Omental fat pad (tissue), 4 donors: ENCODE data around the gene E2F7. TPM values are rescaled to one million over a fixed set of nuclear protein-coding genes. Genes with fewer than 3 reads are reported as not detected.
A peak's percentile ranks its signal among the peaks of the same experiment; 100 is the strongest.

Source experiments
- ATAC-seq: fragments of 150-250 bp; one replicate; pipeline ENCODE4 v1.9.1; 2016; ENCODE audit warnings: mild to moderate bottlenecking, moderate library complexity; ENCODE audit not compliant: low FRiP score
- DNase-seq: peaks from one replicate; pipeline ENCODE4 v3.0.0-alpha.2; 2019; ENCODE audit warnings: low spot score
- CTCF ChIP-seq, 3 donors: fragments of 450-650 bp; IDR thresholded peaks; one replicate each; pipeline ENCODE4 v1.5.1; 2016 to 2017; ENCODE audit warnings: antibody characterized with exemption in 3 of 3, mild to moderate bottlenecking in 3 of 3, moderate library complexity in 2 of 3
- total RNA-seq, 4 donors: library from RNA; depleted of rRNA; stranded (reverse); fragments of >200 nt; gene quantifications; one replicate each; pipeline ENCODE4 v1.1.0, GENCODE V29; 2016

E2F7 gene
- total RNA-seq, 4 donors from 2014 or later: 0.36 TPM; not detected in 3

- no peak for TF ChIP-seq CTCF (IDR thresholded peaks at IDR 0.05)
- peak; percentile 34 for ATAC-seq
- no peak for DNase-seq
Observed at GRCh38 chr12:77064896-77065360, 441 bp downstream of the E2F7 start.

- no peak for ATAC-seq
- DNase-seq: no peak
- TF ChIP-seq CTCF (IDR thresholded peaks at IDR 0.05): no peak
Observed at GRCh38 chr12:77062846-77063461, 2.4 kb downstream of the E2F7 start.

GRCh38 chr12:77062396-77062795 lies 3.0 kb downstream of the E2F7 start:
- ATAC-seq: no peak
- no peak for DNase-seq
- TF ChIP-seq CTCF (IDR thresholded peaks at IDR 0.05): no peak

- TF ChIP-seq CTCF (IDR thresholded peaks at IDR 0.05): no peak
- ATAC-seq (no peak), DNase-seq (no peak)
Observed at GRCh38 chr12:77060883-77061240, 4.5 kb downstream of the E2F7 start.

GRCh38 chr12:77060136-77060882 lies 5.1 kb downstream of the E2F7 start:
- no peak for ATAC-seq
- DNase-seq: no peak
- no peak for TF ChIP-seq CTCF (IDR thresholded peaks at IDR 0.05)

GRCh38 chr12:77058740-77059139 lies 6.6 kb downstream of the E2F7 start:
- TF ChIP-seq CTCF (IDR thresholded peaks at IDR 0.05): no peak
- no peak for ATAC-seq
- no peak for DNase-seq

GRCh38 chr12:77054851-77055250 lies 10.5 kb downstream of the E2F7 start:
- DNase-seq (no peak), ATAC-seq (no peak)
- no peak for TF ChIP-seq CTCF (IDR thresholded peaks at IDR 0.05)
